ENCODE results near the gene SLC9A8.

GRCh38 chr20:49919461-49919860 lies 106.8 kb downstream of the SLC9A8 start:
- TF ChIP-seq CTCF (conservative IDR thresholded peaks at IDR 0.05 in 1 of 2, IDR thresholded peaks at IDR 0.05 in 1 of 2; ENCODE audit: extremely low read depth in 1 of 2, insufficient read depth in 1 of 2, low read depth in 1 of 2, low read length in 2 of 2) (no peak), EZH2 (IDR thresholded peaks at IDR 0.05; ENCODE audit: borderline replicate concordance, low read length) (no peak)

All from mammary epithelial cell (primary cell).